Measurements from ENCODE around the gene PGM2L1.

The PGM2L1 gene

DNA sequence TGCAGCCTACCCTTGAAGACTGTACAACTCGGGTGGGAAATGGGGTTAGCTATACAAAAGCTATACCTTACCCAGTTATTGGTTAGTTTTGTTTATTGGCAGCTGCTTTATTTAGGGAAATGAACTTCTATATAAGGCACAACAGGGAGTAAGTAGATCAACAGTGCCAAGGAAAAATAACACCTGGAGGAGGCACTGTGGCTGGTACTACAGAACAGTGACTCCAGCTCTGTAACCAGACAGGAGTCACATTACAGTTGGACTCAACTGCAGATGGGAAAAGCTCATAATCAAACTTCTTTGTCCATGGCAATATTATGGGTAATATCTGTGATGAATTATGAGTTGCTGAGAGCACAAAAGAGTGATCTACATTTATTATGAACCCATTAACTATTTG, 100.7 kb downstream of the PGM2L1 start:
- no peak for DNase-seq (ENCODE audit: low spot score)

GRCh38 chr11:74288911-74289310, 109.3 kb downstream of the PGM2L1 start:
- no peak for DNase-seq (ENCODE audit: low spot score)

DNA sequence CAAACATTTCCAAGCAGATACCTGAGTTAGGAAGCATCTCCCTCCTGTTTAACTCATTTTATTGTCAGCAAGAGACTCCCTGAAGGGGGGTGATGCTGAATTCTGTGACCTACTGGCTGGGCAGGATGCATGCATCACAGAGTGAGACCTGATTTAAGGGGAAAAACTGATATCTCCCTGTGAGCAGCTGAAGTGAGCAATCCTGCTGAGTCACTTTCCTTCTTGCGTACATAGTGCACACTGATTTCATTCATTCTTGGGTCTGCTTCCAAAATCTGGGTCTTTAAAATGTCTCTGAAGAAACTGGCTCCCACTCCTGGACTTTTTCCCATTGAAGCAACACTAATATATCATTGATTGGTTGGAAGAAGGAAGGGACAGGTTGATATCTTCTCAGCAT, 110.1 kb downstream of the PGM2L1 start:
- no peak for DNase-seq (ENCODE audit: low spot score)

DNA sequence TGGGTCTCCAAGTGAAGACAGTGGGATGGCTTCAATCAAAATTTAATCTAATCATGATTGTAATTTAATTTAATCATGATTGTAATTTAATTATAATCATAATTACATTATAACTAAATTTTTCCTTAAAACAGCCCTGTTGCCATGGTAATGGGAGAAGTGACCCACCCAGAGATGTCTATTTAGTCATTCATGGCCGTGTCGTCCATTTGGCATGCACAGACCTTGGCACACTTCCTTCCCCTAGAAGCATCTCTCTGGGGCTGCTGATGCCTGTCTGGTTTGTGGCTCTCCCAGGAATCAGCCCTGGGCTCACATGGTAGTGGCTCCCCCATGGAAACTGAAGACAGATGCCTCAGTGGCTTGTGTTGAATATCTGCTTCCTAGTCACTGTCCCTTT, 113.8 kb downstream of the PGM2L1 start:
- no peak for DNase-seq (ENCODE audit: low spot score)

GRCh38 chr11:74283580-74284180, 114.6 kb downstream of the PGM2L1 start:
- no peak for DNase-seq (ENCODE audit: low spot score)

DNA sequence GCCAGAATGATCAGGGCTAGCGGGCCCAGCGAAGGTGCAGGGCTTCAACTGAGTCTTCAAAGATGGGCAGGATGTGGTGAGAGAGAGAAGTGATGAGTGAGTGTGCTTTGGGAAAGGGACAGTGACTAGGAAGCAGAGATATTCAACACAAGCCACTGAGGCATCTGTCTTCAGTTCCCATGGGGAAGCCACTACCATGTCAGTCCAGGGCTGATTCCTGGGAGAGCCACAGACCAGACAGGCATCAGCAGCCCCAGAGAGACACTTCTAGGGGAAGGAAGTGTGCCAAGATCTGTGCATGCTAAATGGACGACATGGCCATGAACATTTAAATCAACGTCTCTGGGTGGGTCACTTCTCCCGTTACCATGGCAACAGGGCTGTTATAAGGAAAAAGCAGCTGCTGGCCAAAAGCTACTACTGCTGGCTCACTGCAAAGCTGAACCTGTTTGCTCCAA, 115.3 kb downstream of the PGM2L1 start:
- no peak for DNase-seq (ENCODE audit: low spot score)

DNA sequence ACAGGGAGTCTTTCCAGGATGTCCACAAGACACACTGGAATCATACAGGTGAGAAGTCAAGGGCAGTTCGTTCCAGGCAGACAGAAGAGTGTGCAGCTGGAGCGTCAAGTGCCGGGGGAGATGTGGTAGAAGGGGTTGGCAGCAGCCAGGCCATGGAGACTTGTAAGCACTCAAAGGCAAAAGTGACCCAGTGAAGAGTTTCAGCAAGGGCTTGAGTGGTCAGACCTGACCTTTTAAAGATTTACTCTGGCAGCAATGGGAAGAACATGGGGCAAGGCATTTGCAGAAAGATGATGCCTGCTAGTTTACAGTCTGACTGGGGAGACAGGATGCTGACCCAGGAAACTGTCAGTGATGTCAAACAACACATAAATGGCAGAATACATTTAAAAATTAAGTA, 115.8 kb downstream of the PGM2L1 start:
- no peak for DNase-seq (ENCODE audit: low spot score)

GRCh38 chr11:74280494-74280893, 117.7 kb downstream of the PGM2L1 start:
- DNase-seq (ENCODE audit: low spot score), result no peak

All from CD4-positive, alpha-beta T cell treated with Interleukin-15 for 4 hours (primary cell).